GM12891 (cell line): Measurements from ENCODE around the gene WDR1.

Experiments
- POLR2A ChIP-seq: IDR thresholded peaks from 2 replicates; pipeline ENCODE4 v1.6.1; 2011; ENCODE audit warnings: low read depth, low read length, control low read depth
- POLR2AphosphoS5 ChIP-seq: IDR thresholded peaks from 2 replicates; pipeline ENCODE4 v1.6.1; 2011; ENCODE audit warnings: low read depth, low read length, control low read depth
- SPI1 ChIP-seq: IDR thresholded peaks from 2 replicates; pipeline ENCODE4 v1.6.1; 2011; ENCODE audit warnings: low read depth, low read length, control low read depth
- TAF1 ChIP-seq: IDR thresholded peaks from 2 replicates; pipeline ENCODE4 v1.6.1; 2011; ENCODE audit warnings: low read depth, low read length, control low read depth

- TF ChIP-seq POLR2AphosphoS5 (peak; percentile 72), TAF1 (no peak), POLR2A (peak; percentile 82), SPI1 (no peak)
Measured at GRCh38 chr4:10074767-10075105, 41.9 kb downstream of the WDR1 start.
